AG10803 (cell line): Measurements from ENCODE around the gene BABAM2.

ENCODE experiments used
- DNase-seq: peaks from one replicate; pipeline ENCODE4 v3.0.0; 2010; ENCODE audit warnings: low read depth
- H3K4me3 ChIP-seq: 2 replicates; pipeline ENCODE4 v1.5.1; 2011; ENCODE audit warnings: mild to moderate bottlenecking, low read length, control low read depth
- TF ChIP-seq, protein P1 (sequence below): conservative IDR thresholded peaks from 2 replicates; pipeline ENCODE4 v1.5.1; 2011; ENCODE audit warnings: mild to moderate bottlenecking, low read length, control low read depth, inconsistent platforms

Gene BABAM2

DNA sequence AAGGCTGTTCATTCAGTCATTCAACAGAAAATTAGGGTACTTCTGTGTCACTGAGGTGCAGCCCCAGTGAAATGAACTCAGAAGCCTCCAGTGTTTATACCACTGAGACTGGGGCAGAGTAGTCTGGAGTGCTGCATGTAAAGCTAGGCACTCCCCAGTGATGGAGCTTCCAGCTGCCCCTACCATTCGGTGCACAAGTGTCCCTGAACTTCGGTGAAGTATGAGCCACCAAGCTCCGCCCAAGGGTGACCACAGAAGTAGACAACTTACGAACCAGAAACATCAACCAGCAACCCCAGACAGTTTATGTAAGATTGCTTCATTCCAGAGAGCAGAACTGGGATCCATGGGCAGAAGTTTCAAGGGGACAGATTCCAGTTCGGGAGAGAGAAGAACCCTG, 431.5 kb downstream of the BABAM2 start:
- TF ChIP-seq, protein P1, sequence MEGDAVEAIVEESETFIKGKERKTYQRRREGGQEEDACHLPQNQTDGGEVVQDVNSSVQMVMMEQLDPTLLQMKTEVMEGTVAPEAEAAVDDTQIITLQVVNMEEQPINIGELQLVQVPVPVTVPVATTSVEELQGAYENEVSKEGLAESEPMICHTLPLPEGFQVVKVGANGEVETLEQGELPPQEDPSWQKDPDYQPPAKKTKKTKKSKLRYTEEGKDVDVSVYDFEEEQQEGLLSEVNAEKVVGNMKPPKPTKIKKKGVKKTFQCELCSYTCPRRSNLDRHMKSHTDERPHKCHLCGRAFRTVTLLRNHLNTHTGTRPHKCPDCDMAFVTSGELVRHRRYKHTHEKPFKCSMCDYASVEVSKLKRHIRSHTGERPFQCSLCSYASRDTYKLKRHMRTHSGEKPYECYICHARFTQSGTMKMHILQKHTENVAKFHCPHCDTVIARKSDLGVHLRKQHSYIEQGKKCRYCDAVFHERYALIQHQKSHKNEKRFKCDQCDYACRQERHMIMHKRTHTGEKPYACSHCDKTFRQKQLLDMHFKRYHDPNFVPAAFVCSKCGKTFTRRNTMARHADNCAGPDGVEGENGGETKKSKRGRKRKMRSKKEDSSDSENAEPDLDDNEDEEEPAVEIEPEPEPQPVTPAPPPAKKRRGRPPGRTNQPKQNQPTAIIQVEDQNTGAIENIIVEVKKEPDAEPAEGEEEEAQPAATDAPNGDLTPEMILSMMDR: no peak
- no peak for DNase-seq
- no peak overlapping the region for H3K4me3 ChIP-seq

DNA sequence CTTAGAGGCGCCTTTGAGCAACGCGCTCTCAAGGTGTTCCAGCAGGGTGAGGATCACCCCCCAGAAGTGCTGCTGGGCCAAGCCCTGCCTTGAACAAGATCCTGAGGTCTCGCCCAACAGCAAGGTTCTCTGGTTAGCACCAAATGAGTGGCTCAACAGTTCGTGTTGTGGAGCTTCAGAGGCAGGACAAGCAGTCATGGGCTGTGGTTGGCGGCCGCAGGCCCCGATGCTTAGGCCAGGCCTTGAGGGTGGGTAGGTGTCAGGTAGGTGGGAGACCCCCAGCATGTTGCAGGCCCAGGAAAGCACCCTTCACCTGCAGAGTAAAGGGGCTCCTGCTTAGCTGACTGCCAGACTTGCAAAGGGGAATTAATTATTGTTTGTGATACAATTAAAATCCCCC, 431.9 kb downstream of the BABAM2 start:
- TF ChIP-seq, protein P1: no peak
- H3K4me3 ChIP-seq: no peak overlapping the region
- no peak for DNase-seq

DNA sequence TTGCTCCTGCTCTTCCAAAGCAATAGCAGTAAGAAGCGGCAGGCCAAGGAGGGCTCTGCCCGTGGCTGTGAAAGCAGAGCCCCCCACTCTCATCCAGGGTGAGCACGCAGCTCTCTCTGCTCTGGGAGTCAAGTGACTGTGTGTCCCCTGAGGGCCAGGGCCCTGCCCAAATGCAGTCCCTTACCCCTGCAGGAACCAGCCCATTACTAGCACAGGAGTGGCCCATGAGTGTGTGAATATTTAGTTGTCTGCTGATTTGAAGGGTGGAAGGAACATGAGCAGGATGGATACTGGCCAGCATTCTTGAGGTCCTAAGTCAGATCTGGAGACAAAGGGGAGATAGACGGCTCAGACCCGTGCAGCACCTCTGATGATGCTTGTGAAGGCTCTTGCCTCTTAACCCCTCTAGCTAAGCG, 432.5 kb downstream of the BABAM2 start:
- DNase-seq: peak; percentile 30
- TF ChIP-seq, protein P1: no peak
- no peak overlapping the region for H3K4me3 ChIP-seq

DNA sequence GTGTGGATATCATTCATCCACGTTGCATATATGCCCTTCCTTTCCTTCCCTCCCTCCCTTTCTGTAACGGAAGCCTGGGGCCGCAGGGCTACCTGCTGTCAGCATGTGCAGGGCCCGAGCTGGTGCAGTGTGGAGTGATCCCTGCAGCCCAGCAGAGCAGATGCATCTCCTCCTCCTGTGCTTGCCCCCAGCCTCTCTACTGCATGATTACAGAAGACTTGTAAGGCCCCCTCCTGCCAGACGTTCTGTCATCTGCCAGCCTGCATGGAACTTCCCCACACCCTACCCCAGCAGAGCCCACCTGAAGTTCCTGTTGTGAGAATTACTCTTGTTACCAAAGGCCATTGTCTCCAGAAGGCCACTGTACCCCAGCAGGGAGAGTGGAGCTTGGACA, 434.6 kb downstream of the BABAM2 start:
- no peak for DNase-seq
- TF ChIP-seq, protein P1: no peak
- no peak overlapping the region for H3K4me3 ChIP-seq

DNA sequence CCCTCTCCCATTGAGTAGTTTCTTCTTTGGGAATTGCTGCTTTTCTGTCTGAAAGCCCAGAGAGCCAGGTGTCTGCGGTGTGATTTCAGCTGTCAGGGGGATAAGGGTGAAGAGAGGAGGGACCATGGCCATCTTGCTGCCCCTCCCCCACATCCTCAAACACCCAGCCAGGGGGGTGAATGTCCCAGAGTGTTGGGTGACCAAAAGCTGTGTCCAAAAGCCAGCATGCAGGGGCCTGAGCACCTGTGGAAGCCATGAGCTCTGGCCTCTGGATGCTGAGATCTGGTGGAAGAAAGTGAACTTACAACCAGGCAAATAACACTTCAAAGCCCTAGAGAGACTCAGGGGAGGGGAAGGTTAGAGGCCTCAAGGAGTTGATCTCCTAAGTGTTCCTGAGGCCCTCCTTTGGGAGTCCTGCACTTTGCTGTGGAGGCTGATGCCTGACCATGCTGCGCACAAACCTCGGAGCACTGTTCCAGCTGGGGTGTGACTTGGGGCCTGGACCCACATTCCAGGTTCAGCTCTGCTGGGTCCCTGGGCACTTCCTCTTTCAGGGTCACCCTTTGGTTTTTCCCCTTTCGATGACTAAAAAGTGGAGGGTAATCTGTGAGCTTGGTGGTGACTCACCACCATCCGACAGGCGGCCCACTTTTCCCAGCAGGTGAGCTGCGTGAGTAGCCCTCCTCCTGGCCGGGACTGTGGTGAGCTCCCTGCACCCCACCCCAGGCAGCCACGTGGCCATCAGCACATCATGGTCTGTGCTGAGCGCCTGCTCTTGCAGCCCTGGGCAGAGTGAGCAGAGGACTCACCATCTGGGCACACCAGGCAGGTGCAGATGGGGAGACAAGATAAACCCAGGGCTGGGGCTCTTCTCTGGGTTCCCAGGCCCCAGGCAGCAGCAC, 435.3 kb downstream of the BABAM2 start:
- no peak for DNase-seq
- H3K4me3 ChIP-seq: no peak overlapping the region
- TF ChIP-seq, protein P1: no peak

DNA sequence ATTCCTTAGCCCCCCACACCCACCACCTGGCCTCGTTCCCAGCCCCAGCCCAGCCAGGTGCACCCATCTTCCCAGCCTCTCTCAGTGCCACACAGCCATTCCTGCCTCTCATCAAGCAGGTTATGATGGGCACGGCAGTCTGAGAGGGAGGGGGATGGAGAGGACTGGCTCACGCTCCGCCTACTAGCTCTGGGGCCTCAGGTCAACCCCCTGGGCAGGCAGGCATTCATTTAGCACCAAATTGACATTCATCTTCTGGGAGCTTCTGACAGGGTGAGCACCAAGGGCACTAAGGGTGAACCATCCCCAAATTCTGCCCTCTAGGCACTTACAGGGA, 435.9 kb downstream of the BABAM2 start:
- no peak for DNase-seq
- TF ChIP-seq, protein P1: no peak
- no peak overlapping the region for H3K4me3 ChIP-seq

DNA sequence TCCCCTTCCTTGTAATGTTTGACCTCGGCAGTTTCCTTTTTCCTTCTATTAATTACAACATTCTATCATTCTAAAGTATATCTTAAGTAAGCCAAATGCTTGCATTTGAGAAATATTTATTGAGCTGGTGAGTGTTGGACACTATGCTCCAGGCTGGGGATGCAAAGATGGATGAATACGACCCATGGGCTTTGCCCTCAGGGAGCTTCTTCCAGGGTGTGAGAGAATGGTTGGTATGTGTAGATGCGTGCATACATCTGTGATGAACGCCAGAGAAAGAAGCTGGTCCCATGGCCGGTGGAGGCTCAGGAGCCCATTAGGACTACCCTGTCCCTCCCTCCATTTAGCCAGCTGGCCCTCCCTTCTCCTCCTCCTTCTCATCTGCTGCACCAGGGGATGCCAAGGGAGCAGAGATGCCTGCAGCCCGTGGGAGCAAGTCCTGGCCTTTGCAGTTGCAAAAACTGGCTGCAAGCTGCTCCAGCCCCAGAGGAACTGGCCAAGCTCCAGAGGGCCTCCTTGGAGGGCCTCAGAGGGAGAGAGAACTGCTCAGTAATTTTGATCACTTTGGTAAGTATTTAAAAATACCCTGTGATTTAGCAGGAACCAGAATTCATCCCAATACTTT, 436.5 kb downstream of the BABAM2 start:
- H3K4me3 ChIP-seq: no peak overlapping the region
- peak; percentile 43 for DNase-seq
- TF ChIP-seq, protein P1: no peak
